ENCODE data around the gene TIE1. TPM values are rescaled to one million over a fixed set of nuclear protein-coding genes. Genes with fewer than 3 reads are reported as not detected.

Gene TIE1
- total RNA-seq, 1 donor from 2014 or later: 643 TPM

DNA sequence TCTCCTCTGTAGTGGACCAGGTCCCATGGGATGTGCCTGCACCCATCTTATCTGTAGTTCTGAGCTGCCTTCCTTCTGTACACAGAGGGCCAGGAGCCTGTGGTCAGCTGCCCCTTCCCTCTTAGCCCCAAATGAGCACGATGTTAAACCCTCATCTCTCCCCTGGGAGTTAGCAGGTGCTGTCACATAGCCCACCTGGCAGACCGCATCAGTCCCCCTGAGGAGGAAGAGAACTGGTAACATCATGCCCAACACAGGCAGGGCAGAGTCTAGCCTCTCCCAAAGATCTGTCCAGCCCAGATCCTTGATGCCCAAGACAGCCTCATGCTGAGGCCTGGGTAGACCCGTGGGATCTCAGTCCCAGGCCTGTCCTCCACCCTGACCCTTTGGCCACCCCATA, 4.7 kb downstream of the TIE1 start:
- H3K9me3 Mint-ChIP-seq (ENCODE audit: unreplicated experiment): no peaks in the 10 kb centered on the region
- peak overlapping the region; percentile 70 for H3K4me3 Mint-ChIP-seq (ENCODE audit: unreplicated experiment)
- no peak for DNase-seq (ENCODE audit: low spot score)
- TF ChIP-seq, protein P1, sequence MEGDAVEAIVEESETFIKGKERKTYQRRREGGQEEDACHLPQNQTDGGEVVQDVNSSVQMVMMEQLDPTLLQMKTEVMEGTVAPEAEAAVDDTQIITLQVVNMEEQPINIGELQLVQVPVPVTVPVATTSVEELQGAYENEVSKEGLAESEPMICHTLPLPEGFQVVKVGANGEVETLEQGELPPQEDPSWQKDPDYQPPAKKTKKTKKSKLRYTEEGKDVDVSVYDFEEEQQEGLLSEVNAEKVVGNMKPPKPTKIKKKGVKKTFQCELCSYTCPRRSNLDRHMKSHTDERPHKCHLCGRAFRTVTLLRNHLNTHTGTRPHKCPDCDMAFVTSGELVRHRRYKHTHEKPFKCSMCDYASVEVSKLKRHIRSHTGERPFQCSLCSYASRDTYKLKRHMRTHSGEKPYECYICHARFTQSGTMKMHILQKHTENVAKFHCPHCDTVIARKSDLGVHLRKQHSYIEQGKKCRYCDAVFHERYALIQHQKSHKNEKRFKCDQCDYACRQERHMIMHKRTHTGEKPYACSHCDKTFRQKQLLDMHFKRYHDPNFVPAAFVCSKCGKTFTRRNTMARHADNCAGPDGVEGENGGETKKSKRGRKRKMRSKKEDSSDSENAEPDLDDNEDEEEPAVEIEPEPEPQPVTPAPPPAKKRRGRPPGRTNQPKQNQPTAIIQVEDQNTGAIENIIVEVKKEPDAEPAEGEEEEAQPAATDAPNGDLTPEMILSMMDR (IDR thresholded peaks at IDR 0.05; ENCODE audit: unreplicated experiment): no peak
- H3K4me1 Mint-ChIP-seq (ENCODE audit: unreplicated experiment): peaks cover 72% of the 10 kb centered on the region
- H3K27me3 Mint-ChIP-seq (ENCODE audit: unreplicated experiment): peaks cover 21% of the 10 kb centered on the region
- peaks cover 74% of the 10 kb centered on the region for H3K36me3 Mint-ChIP-seq (ENCODE audit: low read depth, unreplicated experiment)
- no peak overlapping the region for H3K27ac Mint-ChIP-seq (ENCODE audit: unreplicated experiment)

DNA sequence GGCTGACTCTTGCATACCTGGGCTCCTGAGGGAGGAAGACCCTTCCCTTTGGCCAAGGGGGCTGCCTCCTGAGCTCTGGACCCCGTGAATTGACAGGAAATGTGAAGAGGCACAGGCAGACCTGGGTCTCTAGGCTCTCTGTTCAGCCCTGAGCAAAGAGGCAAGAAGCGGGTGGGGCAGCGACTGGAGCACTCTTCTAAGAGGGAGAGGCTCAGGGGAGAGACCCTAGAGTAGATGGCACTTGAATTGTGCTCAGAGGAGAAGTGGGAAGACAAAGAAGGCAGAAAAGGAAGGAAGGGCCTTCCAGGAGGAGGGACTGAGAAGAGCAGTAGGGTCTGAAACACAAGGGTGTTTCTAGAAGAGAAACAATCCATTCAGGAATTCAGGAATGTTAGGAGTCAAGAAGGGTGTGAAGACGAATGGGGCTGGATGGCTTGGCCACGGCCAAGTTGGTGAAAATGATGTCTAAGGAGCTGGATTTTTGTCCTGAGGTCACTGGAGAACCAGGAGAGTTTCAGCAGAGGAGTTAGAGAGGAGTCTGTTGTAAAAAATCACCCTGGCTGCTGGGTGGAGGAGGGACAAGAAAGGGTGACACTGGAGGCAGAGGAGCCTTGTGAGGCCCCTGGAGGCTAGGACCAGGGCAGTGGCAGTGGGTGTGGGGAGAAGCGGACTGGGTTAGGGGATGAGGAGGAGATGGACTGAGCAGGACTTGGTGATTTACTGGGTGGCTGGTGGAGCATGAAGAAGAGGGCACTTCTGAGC, 5.3 kb downstream of the TIE1 start:
- peak overlapping the region; percentile 82 for H3K27ac Mint-ChIP-seq (ENCODE audit: unreplicated experiment)
- H3K27me3 Mint-ChIP-seq (ENCODE audit: unreplicated experiment): peaks cover 25% of the 10 kb centered on the region
- DNase-seq (ENCODE audit: low spot score): no peak
- H3K4me1 Mint-ChIP-seq (ENCODE audit: unreplicated experiment): peaks cover 75% of the 10 kb centered on the region
- TF ChIP-seq, protein P1 (IDR thresholded peaks at IDR 0.05; ENCODE audit: unreplicated experiment): no peak
- peak overlapping the region; percentile 70 for H3K4me3 Mint-ChIP-seq (ENCODE audit: unreplicated experiment)
- H3K9me3 Mint-ChIP-seq (ENCODE audit: unreplicated experiment): no peaks in the 10 kb centered on the region
- H3K36me3 Mint-ChIP-seq (ENCODE audit: low read depth, unreplicated experiment): peaks cover 80% of the 10 kb centered on the region

DNA sequence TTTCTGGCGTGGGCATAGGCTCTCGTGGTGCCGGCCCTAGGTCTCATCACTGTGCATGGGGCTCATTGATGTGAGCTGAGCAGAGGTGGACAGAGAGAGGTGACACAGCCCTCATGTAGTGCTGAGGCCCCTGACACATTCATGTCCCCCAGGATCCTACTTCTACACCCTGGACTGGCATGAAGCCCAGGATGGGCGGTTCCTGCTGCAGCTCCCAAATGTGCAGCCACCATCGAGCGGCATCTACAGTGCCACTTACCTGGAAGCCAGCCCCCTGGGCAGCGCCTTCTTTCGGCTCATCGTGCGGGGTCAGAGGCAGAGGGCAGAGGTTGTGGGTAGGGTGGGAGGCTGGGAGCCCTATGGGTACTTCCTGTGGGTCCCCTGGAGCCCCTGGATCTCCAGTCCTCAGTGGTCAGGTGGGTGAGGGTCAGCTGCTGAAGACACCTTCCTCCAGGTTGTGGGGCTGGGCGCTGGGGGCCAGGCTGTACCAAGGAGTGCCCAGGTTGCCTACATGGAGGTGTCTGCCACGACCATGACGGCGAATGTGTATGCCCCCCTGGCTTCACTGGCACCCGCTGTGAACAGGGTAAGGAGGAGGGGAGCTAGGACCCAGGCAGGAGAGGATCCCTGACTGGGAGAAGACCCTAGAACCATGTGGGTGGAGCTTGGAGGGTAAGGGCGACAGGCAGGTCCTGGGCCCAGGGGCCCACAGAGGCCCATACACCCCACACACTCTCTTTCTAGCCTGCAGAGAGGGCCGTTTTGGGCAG, 6.1 kb downstream of the TIE1 start:
- H3K36me3 Mint-ChIP-seq (ENCODE audit: low read depth, unreplicated experiment): peaks cover 86% of the 10 kb centered on the region
- DNase-seq (ENCODE audit: low spot score): no peak
- no peaks in the 10 kb centered on the region for H3K9me3 Mint-ChIP-seq (ENCODE audit: unreplicated experiment)
- peak overlapping the region; percentile 70 for H3K4me3 Mint-ChIP-seq (ENCODE audit: unreplicated experiment)
- peak overlapping the region; percentile 82 for H3K27ac Mint-ChIP-seq (ENCODE audit: unreplicated experiment)
- TF ChIP-seq, protein P1 (IDR thresholded peaks at IDR 0.05; ENCODE audit: unreplicated experiment): no peak
- peaks cover 72% of the 10 kb centered on the region for H3K4me1 Mint-ChIP-seq (ENCODE audit: unreplicated experiment)
- H3K27me3 Mint-ChIP-seq (ENCODE audit: unreplicated experiment): peaks cover 23% of the 10 kb centered on the region

DNA sequence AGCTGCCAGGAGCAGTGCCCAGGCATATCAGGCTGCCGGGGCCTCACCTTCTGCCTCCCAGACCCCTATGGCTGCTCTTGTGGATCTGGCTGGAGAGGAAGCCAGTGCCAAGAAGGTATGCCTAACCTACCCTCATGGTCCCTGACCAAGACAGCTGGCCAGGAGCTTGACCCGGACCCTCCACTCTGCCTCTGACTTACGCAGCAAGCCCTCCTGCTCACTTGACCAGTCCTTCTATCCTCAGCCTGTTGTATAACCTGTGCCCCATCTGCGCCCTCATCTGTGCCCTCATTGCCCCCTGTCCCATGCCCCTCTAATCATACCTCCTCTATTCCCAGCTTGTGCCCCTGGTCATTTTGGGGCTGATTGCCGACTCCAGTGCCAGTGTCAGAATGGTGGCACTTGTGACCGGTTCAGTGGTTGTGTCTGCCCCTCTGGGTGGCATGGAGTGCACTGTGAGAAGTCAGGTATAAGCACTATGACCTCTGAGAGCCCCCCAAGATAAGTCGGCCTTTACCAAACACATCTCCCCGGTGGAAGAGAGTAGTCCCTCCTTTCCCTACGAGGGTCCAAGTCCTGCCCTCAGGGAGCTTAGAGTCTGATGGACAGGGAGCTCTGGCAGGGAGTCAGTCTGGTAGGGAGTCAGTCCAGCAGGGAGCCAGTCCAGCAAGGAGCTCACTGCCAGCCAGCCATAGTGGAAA, 6.8 kb downstream of the TIE1 start:
- Mint-ChIP-seq H3K27me3 (ENCODE audit: unreplicated experiment) (peaks cover 23% of the 10 kb centered on the region), H3K4me1 (ENCODE audit: unreplicated experiment) (peaks cover 65% of the 10 kb centered on the region), H3K9me3 (ENCODE audit: unreplicated experiment) (no peaks in the 10 kb centered on the region), H3K27ac (ENCODE audit: unreplicated experiment) (no peak overlapping the region), H3K4me3 (ENCODE audit: unreplicated experiment) (peak overlapping the region; percentile 50), H3K36me3 (ENCODE audit: low read depth, unreplicated experiment) (peaks cover 83% of the 10 kb centered on the region)
- TF ChIP-seq, protein P1 (IDR thresholded peaks at IDR 0.05; ENCODE audit: unreplicated experiment): no peak
- no peak for DNase-seq (ENCODE audit: low spot score)

Data from endothelial cell (in vitro differentiated cells).